B cell (primary cell): ENCODE data around the gene CPT2.

Experiments
- CTCF ChIP-seq: fragments of 200-600 bp; IDR thresholded peaks from one replicate; pipeline ENCODE4 v1.8.0; 2022; ENCODE audit warnings: antibody characterized with exemption, mild to moderate bottlenecking
- EZH2 ChIP-seq: IDR thresholded peaks from 2 replicates; pipeline ENCODE4 v1.6.1; 2012; ENCODE audit warnings: borderline replicate concordance, low read depth, mild to moderate bottlenecking, moderate library complexity, low read length; ENCODE audit not compliant: insufficient read depth, poor library complexity, severe bottlenecking

GRCh38 chr1:53155534-53155933 is 41.1 kb upstream of the CPT2 start:
- TF ChIP-seq CTCF (no peak), EZH2 (no peak)
